Omental fat pad (tissue), 4 donors: ENCODE results near the gene INTS6L. TPM values are rescaled to one million over a fixed set of nuclear protein-coding genes. Genes with fewer than 3 reads are reported as not detected.
"Not testable (repeated sequence)": the region's sequence is repeated elsewhere in the genome, so short reads cannot be mapped to it uniquely, and the experiment has no call there.

Experiments
- ATAC-seq: fragments of 150-250 bp; one replicate; pipeline ENCODE4 v1.9.1; 2016; ENCODE audit warnings: mild to moderate bottlenecking, moderate library complexity; ENCODE audit not compliant: low FRiP score
- DNase-seq: peaks from one replicate; pipeline ENCODE4 v3.0.0-alpha.2; 2019; ENCODE audit warnings: low spot score
- CTCF ChIP-seq, 3 donors: fragments of 450-650 bp; IDR thresholded peaks; one replicate each; pipeline ENCODE4 v1.5.1; 2016 to 2017; ENCODE audit warnings: antibody characterized with exemption in 3 of 3, mild to moderate bottlenecking in 3 of 3, moderate library complexity in 2 of 3
- total RNA-seq, 4 donors: library from RNA; depleted of rRNA; stranded (reverse); fragments of >200 nt; gene quantifications; one replicate each; pipeline ENCODE4 v1.1.0, GENCODE V29; 2016

INTS6L gene
- total RNA-seq, 4 donors from 2014 or later, result 5.1 to 9.7 (median 7.7) TPM

GRCh38 chrX:135549519-135549918 lies 29.1 kb downstream of the INTS6L start:
- ATAC-seq, result no peak
- no peak for DNase-seq
- no peak for TF ChIP-seq CTCF (IDR thresholded peaks at IDR 0.05)

GRCh38 chrX:135556055-135556454 lies 35.6 kb downstream of the INTS6L start:
- TF ChIP-seq CTCF (IDR thresholded peaks at IDR 0.05), result no peak
- DNase-seq, result no peak
- ATAC-seq, result no peak

- DNase-seq, result no peak
- TF ChIP-seq CTCF (IDR thresholded peaks at IDR 0.05), result no peak
- ATAC-seq, result no peak
These were observed 36.9 kb downstream of the INTS6L start for GRCh38 chrX:135557344-135557743.

GRCh38 chrX:135572436-135572835 lies 52.0 kb downstream of the INTS6L start:
- no peak for DNase-seq
- ATAC-seq, result no peak
- TF ChIP-seq CTCF (IDR thresholded peaks at IDR 0.05), result no peak

GRCh38 chrX:135581496-135581895 lies 61.0 kb downstream of the INTS6L start:
- TF ChIP-seq CTCF (IDR thresholded peaks at IDR 0.05), result no peak
- no peak for ATAC-seq

GRCh38 chrX:135585153-135585552 lies 64.7 kb downstream of the INTS6L start:
- no peak for DNase-seq
- TF ChIP-seq CTCF (IDR thresholded peaks at IDR 0.05), result no peak
- no peak for ATAC-seq

More at GRCh38 chrX:135581496-135581895, 61.0 kb downstream of the INTS6L start:
- DNase-seq, result no peak

GRCh38 chrX:135591871-135592270 lies 71.4 kb downstream of the INTS6L start:
- DNase-seq, result no peak
- TF ChIP-seq CTCF (IDR thresholded peaks at IDR 0.05), result no peak
- no peak for ATAC-seq

GRCh38 chrX:135594049-135594448 lies 73.6 kb downstream of the INTS6L start:
- ATAC-seq, DNase-seq: not testable (repeated sequence)

GRCh38 chrX:135594453-135594852 lies 74.0 kb downstream of the INTS6L start:
- ATAC-seq, result not testable (repeated sequence)

More at GRCh38 chrX:135594453-135594852, 74.0 kb downstream of the INTS6L start:
- not testable (repeated sequence) for DNase-seq
